ENCODE data around the gene ZNF709.

GRCh38 chr19:12464769-12465168 lies 19.8 kb downstream of the ZNF709 start:
- TF ChIP-seq POLR2A (IDR thresholded peaks at IDR 0.05; ENCODE audit: low read depth, low read length) = no peak
- TF ChIP-seq CTCF (conservative IDR thresholded peaks at IDR 0.05; ENCODE audit: low read depth, low read length) = no peak
- TF ChIP-seq RCOR1 (IDR thresholded peaks at IDR 0.05; ENCODE audit: insufficient replicate concordance, low read length) = no peak
- TF ChIP-seq USF2 (IDR thresholded peaks at IDR 0.05; ENCODE audit: low read depth, low read length) = no peak
- no peak for TF ChIP-seq FOS (IDR thresholded peaks at IDR 0.05; ENCODE audit: low read depth, low read length)
- no peak for TF ChIP-seq NFE2L2 (IDR thresholded peaks at IDR 0.05; ENCODE audit: low read depth, low read length)
- no peak for TF ChIP-seq BHLHE40 (IDR thresholded peaks at IDR 0.05; ENCODE audit: low read depth, low read length)
